Activated T-helper 2 cell treated with anti-CD3 and anti-CD28 coated beads, Interferon-gamma antibody, Interleukin-2, Interleukin-4, amounts not matched to agents 10 μg/mL and 5 μg/mL and 100 μg/mL, durations not matched to agents 14 hours and 24 hours and 36 hours (primary cell): ENCODE measurements around the gene CCR5. TPM values are rescaled to one million over a fixed set of nuclear protein-coding genes. Genes with fewer than 3 reads are reported as not detected.

Source experiments
- DNase-seq: peaks from one replicate; pipeline ENCODE4 v3.0.0; 2021; ENCODE audit warnings: low spot score
- H3K27ac Mint-ChIP-seq: one replicate; pipeline ENCODE4 v1.8.0; 2021; ENCODE audit warnings: mixed read lengths
- H3K27me3 Mint-ChIP-seq: one replicate; pipeline ENCODE4 v1.8.0; 2021; ENCODE audit warnings: low read depth, mixed read lengths
- H3K36me3 Mint-ChIP-seq: one replicate; pipeline ENCODE4 v1.8.0; 2021; ENCODE audit warnings: low read depth, mixed read lengths
- H3K4me1 Mint-ChIP-seq: one replicate; pipeline ENCODE4 v1.8.0; 2021; ENCODE audit warnings: low read depth, mixed read lengths
- H3K4me3 Mint-ChIP-seq: one replicate; pipeline ENCODE4 v1.8.0; 2021; ENCODE audit warnings: low read depth, mild to moderate bottlenecking, moderate library complexity, mixed read lengths
- H3K9me3 Mint-ChIP-seq: one replicate; pipeline ENCODE4 v1.8.0; 2021; ENCODE audit warnings: mixed read lengths
- intact Hi-C: fragments of 100-400 bp; cut with micrococcal nuclease; formaldehyde crosslinking; loops from one replicate; pipeline ENCODE4 v1.15.1; 2023
- total RNA-seq: library from RNA; stranded (reverse); gene quantifications from 2 replicates; pipeline ENCODE4 v1.2.3, GENCODE V29; 2022

Gene CCR5
- total RNA-seq, 1 donor from 2014 or later = 0.30 TPM

- no peak overlapping the region for H3K4me3 Mint-ChIP-seq
- DNase-seq = no peak
- H3K27ac Mint-ChIP-seq = no peak overlapping the region
- no peaks in the 10 kb centered on the region for H3K9me3 Mint-ChIP-seq
- intact Hi-C loops = no loop called here
- peaks cover 75% of the 10 kb centered on the region for H3K27me3 Mint-ChIP-seq
- H3K4me1 Mint-ChIP-seq = peaks cover 31% of the 10 kb centered on the region
- peaks cover 5% of the 10 kb centered on the region for H3K36me3 Mint-ChIP-seq
These were observed 9.1 kb upstream of the CCR5 start for GRCh38 chr3:46361408-46362283.

GRCh38 chr3:46365041-46365440 lies 5.7 kb upstream of the CCR5 start:
- intact Hi-C loops = no loop called here
- Mint-ChIP-seq H3K27me3 (peaks cover 60% of the 10 kb centered on the region), H3K27ac (no peak overlapping the region), H3K36me3 (no peaks in the 10 kb centered on the region), H3K4me3 (no peak overlapping the region), H3K9me3 (no peaks in the 10 kb centered on the region), H3K4me1 (peaks cover 40% of the 10 kb centered on the region)
- no peak for DNase-seq

GRCh38 chr3:46365737-46366524 lies 4.8 kb upstream of the CCR5 start:
- no peak for DNase-seq
- peaks cover 44% of the 10 kb centered on the region for H3K4me1 Mint-ChIP-seq
- intact Hi-C loops = no loop called here
- no peak overlapping the region for H3K27ac Mint-ChIP-seq
- H3K9me3 Mint-ChIP-seq = no peaks in the 10 kb centered on the region
- peaks cover 55% of the 10 kb centered on the region for H3K27me3 Mint-ChIP-seq
- H3K36me3 Mint-ChIP-seq = no peaks in the 10 kb centered on the region
- H3K4me3 Mint-ChIP-seq = no peak overlapping the region

GRCh38 chr3:46367811-46368210 lies 2.9 kb upstream of the CCR5 start:
- intact Hi-C loops = no loop called here
- Mint-ChIP-seq H3K27ac (no peak overlapping the region), H3K36me3 (no peaks in the 10 kb centered on the region), H3K4me3 (no peak overlapping the region), H3K4me1 (peaks cover 51% of the 10 kb centered on the region), H3K9me3 (no peaks in the 10 kb centered on the region), H3K27me3 (peaks cover 51% of the 10 kb centered on the region)
- no peak for DNase-seq

GRCh38 chr3:46368569-46368968 lies 2.2 kb upstream of the CCR5 start:
- Mint-ChIP-seq H3K27me3 (peaks cover 55% of the 10 kb centered on the region), H3K4me3 (no peak overlapping the region), H3K9me3 (no peaks in the 10 kb centered on the region), H3K4me1 (peaks cover 50% of the 10 kb centered on the region), H3K36me3 (no peaks in the 10 kb centered on the region), H3K27ac (no peak overlapping the region)
- intact Hi-C loops = no loop called here
- DNase-seq = peak; percentile 31

GRCh38 chr3:46369151-46369550 lies 1.6 kb upstream of the CCR5 start:
- no peak for DNase-seq
- H3K27ac Mint-ChIP-seq = peak overlapping the region; percentile 92
- H3K36me3 Mint-ChIP-seq = no peaks in the 10 kb centered on the region
- intact Hi-C loops = loop anchor here (1.0 kb wide), 1 partner anchor 20 kb away; no protein-coding TSS in a partner anchor
- H3K9me3 Mint-ChIP-seq = no peaks in the 10 kb centered on the region
- H3K27me3 Mint-ChIP-seq = peaks cover 55% of the 10 kb centered on the region
- H3K4me3 Mint-ChIP-seq = no peak overlapping the region
- peaks cover 47% of the 10 kb centered on the region for H3K4me1 Mint-ChIP-seq

GRCh38 chr3:46369675-46370132 lies 1.0 kb upstream of the CCR5 start:
- Mint-ChIP-seq H3K4me1 (peaks cover 51% of the 10 kb centered on the region), H3K27me3 (peaks cover 57% of the 10 kb centered on the region), H3K9me3 (no peaks in the 10 kb centered on the region)

GRCh38 chr3:46371519-46372340 lies 984 bp downstream of the CCR5 start:
- Mint-ChIP-seq H3K36me3 (no peaks in the 10 kb centered on the region), H3K27ac (no peak overlapping the region), H3K9me3 (no peaks in the 10 kb centered on the region), H3K4me3 (no peak overlapping the region), H3K27me3 (peaks cover 50% of the 10 kb centered on the region), H3K4me1 (peaks cover 55% of the 10 kb centered on the region)
- intact Hi-C loops = loop anchor here (1.0 to 5.0 kb wide), 8 partner anchors 71 to 509 kb away; partner anchors contain the start of genes CCR1 and CXCR6
- DNase-seq = no peak

More at GRCh38 chr3:46369675-46370132, 1.0 kb upstream of the CCR5 start:
- Mint-ChIP-seq H3K27ac (peak overlapping the region; percentile 92), H3K4me3 (peak overlapping the region; percentile 38), H3K36me3 (no peaks in the 10 kb centered on the region)
- DNase-seq = peak; percentile 48
- intact Hi-C loops = loop anchor here (1.0 to 5.0 kb wide), 11 partner anchors 16 to 507 kb away; partner anchors contain the start of gene CXCR6

- Mint-ChIP-seq H3K4me3 (no peak overlapping the region), H3K36me3 (no peaks in the 10 kb centered on the region), H3K9me3 (no peaks in the 10 kb centered on the region), H3K27ac (no peak overlapping the region), H3K27me3 (peaks cover 51% of the 10 kb centered on the region), H3K4me1 (peaks cover 55% of the 10 kb centered on the region)
- intact Hi-C loops = loop anchor here (1.0 to 5.0 kb wide), 5 partner anchors 70 to 510 kb away; partner anchors contain the start of gene CXCR6
- peak; percentile 24 for DNase-seq
These were observed 2.0 kb downstream of the CCR5 start for GRCh38 chr3:46372492-46373359.

GRCh38 chr3:46374755-46375154 lies 4.0 kb downstream of the CCR5 start:
- Mint-ChIP-seq H3K9me3 (no peaks in the 10 kb centered on the region), H3K4me1 (peaks cover 36% of the 10 kb centered on the region), H3K27me3 (peaks cover 51% of the 10 kb centered on the region), H3K4me3 (no peak overlapping the region), H3K27ac (no peak overlapping the region), H3K36me3 (no peaks in the 10 kb centered on the region)
- intact Hi-C loops = loop anchor here (5.0 kb wide), 5 partner anchors 68 to 512 kb away; partner anchors contain the start of gene CXCR6
- no peak for DNase-seq

- peaks cover 53% of the 10 kb centered on the region for H3K27me3 Mint-ChIP-seq
- no peaks in the 10 kb centered on the region for H3K9me3 Mint-ChIP-seq
- peaks cover 33% of the 10 kb centered on the region for H3K4me1 Mint-ChIP-seq
- no peak overlapping the region for H3K4me3 Mint-ChIP-seq
- intact Hi-C loops = loop anchor here (5.0 kb wide), 1 partner anchor 148 kb away; no protein-coding TSS in a partner anchor
- no peak overlapping the region for H3K27ac Mint-ChIP-seq
- H3K36me3 Mint-ChIP-seq = no peaks in the 10 kb centered on the region
- no peak for DNase-seq
These were observed 4.5 kb downstream of the CCR5 start for GRCh38 chr3:46375218-46375617.
